ENCODE results near the gene PROCA1. TPM values are rescaled to one million over a fixed set of nuclear protein-coding genes. Genes with fewer than 3 reads are reported as not detected.

Gene PROCA1
- total and polyA plus RNA-seq, 2 of the 13 experiments (the other 11 are each of a cell fraction or from before 2014, with no cell fraction given) = 0.73 to 1.5 TPM

DNA sequence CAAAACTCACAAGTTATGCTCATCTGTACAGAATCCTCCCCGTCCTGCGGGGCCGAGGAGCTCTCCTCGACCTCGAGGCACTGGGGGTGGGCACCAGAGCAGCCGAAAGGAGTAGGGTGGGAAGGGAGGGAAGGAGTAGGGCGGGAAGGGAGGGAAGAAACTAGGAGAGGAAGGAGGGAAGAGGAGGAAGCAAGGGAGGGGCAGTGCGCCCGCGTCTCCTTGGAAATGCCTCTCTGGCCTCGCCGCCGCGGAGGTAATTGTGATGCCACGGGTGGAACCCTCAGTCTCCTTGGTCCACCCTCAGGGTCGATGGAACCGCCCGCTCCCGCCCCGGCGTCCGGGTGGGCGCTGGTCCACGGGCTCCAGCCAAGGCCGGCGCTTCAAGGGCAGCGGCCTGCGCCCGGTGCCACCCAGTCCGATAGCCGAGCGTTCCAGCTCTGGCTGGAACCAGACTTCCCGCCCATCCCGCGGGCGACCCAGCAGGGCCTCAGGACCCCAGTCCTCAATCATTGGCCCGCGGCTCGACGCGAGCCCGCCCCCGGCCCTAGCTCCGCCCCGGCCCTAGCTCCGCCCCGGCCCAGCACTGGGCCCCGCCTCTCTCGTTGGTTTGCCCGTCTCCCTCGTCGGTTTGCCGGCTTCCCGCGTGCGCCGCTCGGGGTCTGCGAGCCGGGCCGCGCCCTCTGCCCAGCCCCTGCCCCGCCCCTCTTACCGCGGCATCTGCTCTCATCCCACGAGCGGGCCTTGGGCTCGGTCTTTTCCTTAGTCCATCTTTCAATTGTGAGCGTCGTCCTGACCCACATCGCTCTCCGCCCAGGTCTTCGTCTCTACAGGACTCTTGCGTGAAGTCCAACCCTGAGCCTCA is 596 bp downstream of the PROCA1 start (continued):
- TF ChIP-seq, protein P1, sequence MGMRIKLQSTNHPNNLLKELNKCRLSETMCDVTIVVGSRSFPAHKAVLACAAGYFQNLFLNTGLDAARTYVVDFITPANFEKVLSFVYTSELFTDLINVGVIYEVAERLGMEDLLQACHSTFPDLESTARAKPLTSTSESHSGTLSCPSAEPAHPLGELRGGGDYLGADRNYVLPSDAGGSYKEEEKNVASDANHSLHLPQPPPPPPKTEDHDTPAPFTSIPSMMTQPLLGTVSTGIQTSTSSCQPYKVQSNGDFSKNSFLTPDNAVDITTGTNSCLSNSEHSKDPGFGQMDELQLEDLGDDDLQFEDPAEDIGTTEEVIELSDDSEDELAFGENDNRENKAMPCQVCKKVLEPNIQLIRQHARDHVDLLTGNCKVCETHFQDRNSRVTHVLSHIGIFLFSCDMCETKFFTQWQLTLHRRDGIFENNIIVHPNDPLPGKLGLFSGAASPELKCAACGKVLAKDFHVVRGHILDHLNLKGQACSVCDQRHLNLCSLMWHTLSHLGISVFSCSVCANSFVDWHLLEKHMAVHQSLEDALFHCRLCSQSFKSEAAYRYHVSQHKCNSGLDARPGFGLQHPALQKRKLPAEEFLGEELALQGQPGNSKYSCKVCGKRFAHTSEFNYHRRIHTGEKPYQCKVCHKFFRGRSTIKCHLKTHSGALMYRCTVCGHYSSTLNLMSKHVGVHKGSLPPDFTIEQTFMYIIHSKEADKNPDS (CRISPR knock-in tag; IDR thresholded peaks at IDR 0.05) = no peak
- TF ChIP-seq RBM39 (IDR thresholded peaks at IDR 0.05; ENCODE audit: low read depth, low read length, poor library complexity, severe bottlenecking) = peak; percentile 25
- TF ChIP-seq, protein P2, sequence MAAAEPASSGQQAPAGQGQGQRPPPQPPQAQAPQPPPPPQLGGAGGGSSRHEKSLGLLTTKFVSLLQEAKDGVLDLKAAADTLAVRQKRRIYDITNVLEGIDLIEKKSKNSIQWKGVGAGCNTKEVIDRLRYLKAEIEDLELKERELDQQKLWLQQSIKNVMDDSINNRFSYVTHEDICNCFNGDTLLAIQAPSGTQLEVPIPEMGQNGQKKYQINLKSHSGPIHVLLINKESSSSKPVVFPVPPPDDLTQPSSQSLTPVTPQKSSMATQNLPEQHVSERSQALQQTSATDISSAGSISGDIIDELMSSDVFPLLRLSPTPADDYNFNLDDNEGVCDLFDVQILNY (CRISPR knock-in tag; conservative IDR thresholded peaks at IDR 0.05) = peak; percentile 52; the same call in 1 of the 2 replicates
- TF ChIP-seq ZNF468 (CRISPR knock-in tag; IDR thresholded peaks at IDR 0.05) = no peak
- TF ChIP-seq ZNF354B (CRISPR knock-in tag; IDR thresholded peaks at IDR 0.05) = no peak; the same call in 1 of the 2 replicates
- TF ChIP-seq MAZ (IDR thresholded peaks at IDR 0.05; ENCODE audit: borderline replicate concordance, low read depth, low read length) = no peak
- TF ChIP-seq MAZ (CRISPR knock-in tag; IDR thresholded peaks at IDR 0.05; ENCODE audit: low read depth) = peak; percentile 64
- TF ChIP-seq MEIS1 (CRISPR knock-in tag; IDR thresholded peaks at IDR 0.05; ENCODE audit: borderline replicate concordance) = 0 out of 2 replicates have a peak, but pooled peaks have one; percentile 67
- peak; percentile 74; the same call in 1 of the 2 replicates for TF ChIP-seq RAD21 (CRISPR knock-in tag; IDR thresholded peaks at IDR 0.05)
- TF ChIP-seq PRMT3 (CRISPR knock-in tag; IDR thresholded peaks at IDR 0.05; ENCODE audit: borderline replicate concordance, low read depth) = no peak
- TF ChIP-seq, protein P3, sequence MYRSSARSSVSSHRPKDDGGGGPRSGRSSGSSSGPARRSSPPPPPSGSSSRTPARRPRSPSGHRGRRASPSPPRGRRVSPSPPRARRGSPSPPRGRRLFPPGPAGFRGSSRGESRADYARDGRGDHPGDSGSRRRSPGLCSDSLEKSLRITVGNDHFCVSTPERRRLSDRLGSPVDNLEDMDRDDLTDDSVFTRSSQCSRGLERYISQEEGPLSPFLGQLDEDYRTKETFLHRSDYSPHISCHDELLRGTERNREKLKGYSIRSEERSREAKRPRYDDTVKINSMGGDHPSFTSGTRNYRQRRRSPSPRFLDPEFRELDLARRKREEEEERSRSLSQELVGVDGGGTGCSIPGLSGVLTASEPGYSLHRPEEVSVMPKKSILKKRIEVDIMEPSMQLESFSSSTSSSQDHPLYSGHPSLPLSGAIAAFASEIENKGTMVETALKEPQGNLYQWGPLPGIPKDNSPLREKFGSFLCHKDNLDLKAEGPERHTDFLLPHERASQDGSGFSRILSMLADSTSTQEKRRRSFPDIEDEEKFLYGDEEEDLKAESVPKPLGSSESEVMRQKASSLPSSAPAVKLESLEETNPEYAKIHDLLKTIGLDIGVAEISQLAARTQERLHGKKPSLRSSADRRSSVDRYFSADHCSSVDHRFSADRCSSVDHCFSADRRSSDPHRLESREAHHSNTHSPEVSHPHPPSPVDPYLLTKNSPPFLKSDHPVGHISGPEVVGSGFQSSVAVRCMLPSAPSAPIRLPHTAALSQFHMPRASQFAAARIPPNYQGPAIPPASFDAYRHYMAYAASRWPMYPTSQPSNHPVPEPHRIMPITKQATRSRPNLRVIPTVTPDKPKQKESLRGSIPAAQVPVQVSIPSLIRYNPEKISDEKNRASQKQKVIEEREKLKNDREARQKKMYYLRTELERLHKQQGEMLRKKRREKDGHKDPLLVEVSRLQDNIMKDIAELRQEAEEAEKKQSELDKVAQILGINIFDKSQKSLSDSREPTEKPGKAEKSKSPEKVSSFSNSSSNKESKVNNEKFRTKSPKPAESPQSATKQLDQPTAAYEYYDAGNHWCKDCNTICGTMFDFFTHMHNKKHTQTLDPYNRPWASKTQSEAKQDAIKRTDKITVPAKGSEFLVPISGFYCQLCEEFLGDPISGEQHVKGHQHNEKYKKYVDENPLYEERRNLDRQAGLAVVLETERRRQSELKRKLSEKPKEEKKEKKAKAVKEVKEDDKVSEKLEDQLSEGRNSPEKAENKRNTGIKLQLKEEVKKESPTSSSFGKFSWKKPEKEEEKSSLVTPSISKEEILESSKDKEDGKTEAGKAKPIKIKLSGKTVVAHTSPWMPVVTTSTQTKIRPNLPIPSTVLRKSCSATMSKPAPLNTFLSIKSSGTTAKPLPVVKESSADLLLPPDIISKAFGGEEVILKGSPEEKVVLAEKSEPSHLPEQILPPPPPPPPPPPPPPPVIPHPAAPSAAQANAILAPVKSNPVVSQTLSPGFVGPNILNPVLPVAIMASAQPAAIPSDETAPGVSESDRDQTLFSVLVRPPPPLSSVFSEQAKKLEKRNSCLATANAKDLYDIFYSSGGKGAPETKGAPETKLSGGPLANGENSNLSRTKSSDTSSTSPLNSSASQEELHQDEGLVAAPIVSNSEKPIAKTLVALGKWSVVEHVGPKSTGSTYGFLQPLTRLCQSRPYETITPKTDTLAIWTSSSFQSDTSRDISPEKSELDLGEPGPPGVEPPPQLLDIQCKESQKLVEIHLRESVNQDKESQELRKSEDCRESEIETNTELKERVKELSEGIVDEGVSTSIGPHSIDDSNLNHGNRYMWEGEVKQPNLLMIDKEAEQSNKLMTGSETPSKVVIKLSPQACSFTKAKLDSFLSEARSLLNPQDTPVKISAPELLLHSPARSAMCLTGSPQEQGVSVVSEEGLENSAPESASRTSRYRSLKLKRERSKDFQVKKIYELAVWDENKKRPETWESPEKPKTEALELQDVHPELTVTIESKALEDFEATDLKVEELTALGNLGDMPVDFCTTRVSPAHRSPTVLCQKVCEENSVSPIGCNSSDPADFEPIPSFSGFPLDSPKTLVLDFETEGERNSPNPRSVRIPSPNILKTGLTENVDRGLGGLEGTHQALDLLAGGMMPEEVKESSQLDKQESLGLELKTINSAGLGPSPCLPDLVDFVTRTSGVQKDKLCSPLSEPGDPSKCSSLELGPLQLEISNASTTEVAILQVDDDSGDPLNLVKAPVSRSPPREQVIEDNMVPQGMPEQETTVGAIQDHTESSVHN (CRISPR knock-in tag; IDR thresholded peaks at IDR 0.05) = 0 out of 2 replicates have a peak, but pooled peaks have one; percentile 9
- TF ChIP-seq ATF7-NPFF (CRISPR knock-in tag; IDR thresholded peaks at IDR 0.05; ENCODE audit: low read depth) = peak; percentile 14; the same call in 1 of the 2 replicates
- TF ChIP-seq, protein P4, sequence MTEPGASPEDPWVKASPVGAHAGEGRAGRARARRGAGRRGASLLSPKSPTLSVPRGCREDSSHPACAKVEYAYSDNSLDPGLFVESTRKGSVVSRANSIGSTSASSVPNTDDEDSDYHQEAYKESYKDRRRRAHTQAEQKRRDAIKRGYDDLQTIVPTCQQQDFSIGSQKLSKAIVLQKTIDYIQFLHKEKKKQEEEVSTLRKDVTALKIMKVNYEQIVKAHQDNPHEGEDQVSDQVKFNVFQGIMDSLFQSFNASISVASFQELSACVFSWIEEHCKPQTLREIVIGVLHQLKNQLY (CRISPR knock-in tag; IDR thresholded peaks at IDR 0.05) = peak; percentile 34; the same call in 1 of the 2 replicates
- TF ChIP-seq HOXA3 (CRISPR knock-in tag; IDR thresholded peaks at IDR 0.05) = peak; percentile 59
- peak; percentile 51; the same call in 1 of the 2 replicates for TF ChIP-seq ELF3 (CRISPR knock-in tag; IDR thresholded peaks at IDR 0.05)

Data from HepG2 (cell line).